CD1c-positive myeloid dendritic cell (primary cell): ENCODE measurements around the gene HOPX.
"Not testable (repeated sequence)": the region's sequence is repeated elsewhere in the genome, so short reads cannot be mapped to it uniquely, and the experiment has no call there.

Experiments
- DNase-seq: peaks from one replicate; pipeline ENCODE4 v3.0.0-alpha.2; 2016; ENCODE audit errors: extremely low spot score

Gene HOPX

DNA sequence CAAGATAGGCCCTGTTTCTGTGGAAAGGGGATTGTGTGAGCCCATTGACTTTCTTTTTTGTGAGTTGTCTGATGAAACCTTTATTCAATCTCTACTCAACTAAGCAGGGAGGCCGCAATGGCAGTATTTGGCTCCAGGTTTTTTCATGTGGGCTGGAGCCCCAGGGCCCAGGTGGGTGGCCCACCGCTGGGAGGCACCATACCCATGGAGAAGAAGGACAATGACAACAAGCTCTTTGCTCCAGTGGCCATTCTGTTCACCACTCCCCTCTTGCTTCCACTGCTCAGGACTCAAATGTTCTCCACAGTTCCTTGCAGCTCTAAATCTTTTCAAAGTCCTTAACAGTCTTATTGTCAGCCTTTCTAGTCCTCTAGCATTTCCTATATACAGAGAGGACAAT lies 54.1 kb downstream of the HOPX start:
- DNase-seq = no peak

- DNase-seq = no peak
Observed at GRCh38 chr4:56626420-56626819, 54.7 kb downstream of the HOPX start.

DNA sequence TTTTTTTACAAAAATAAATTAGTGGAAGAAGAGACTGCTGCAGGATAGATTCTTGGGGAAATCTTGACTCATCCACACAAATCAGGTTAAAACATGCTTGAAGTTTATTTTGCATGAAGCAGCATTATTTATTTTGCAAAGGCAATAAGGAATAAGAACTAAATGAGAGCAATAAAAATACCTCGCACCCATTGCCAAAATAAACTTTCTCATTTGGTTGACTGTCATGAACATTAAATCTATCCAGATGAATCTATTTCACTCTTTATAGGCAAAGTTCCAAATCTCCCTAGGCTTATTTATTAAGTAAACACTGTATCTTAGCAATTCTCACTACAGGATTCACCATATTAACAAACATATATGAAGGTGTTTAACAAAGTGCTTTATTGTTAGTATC lies 58.9 kb downstream of the HOPX start:
- DNase-seq = no peak

DNA sequence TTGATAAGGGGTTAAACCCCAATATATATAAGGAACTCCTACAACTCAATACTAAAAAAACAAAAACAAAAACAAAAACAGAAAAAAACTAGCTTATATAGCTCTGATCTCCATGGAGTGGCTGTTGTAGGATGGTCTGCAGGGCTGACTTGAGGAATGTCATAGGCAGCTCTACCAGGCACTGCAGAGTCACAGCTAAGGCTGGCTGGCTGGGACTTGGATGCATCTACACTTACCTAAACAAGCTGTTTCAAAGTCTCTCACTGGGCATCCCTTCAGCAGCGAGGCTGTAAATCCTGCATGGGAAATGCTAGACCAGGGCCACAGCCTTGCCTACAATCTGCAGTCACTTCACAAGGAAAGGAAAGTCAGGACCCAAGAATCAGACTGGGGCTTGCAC lies 61.3 kb downstream of the HOPX start:
- no peak for DNase-seq

DNA sequence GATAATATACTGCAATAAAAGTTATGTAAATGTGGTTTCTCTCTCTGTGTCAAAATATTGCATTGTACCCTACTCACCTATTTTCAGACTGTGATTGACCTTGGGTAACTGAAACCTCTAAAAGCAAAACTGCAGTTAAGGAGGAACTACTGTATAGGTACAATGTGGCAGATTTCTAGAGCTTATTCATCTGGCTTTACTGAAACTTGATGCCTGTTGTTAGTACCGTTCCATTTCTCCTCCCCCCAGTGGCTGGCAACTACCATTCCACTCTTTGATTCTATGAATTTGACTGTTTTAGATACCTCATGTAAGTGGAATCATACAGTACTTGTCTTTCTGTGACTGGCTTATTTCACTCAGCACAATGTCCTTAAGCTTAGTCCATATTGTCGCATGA lies 61.9 kb downstream of the HOPX start:
- no peak for DNase-seq

GRCh38 chr4:56618734-56619133 lies 62.4 kb downstream of the HOPX start:
- no peak for DNase-seq

DNA sequence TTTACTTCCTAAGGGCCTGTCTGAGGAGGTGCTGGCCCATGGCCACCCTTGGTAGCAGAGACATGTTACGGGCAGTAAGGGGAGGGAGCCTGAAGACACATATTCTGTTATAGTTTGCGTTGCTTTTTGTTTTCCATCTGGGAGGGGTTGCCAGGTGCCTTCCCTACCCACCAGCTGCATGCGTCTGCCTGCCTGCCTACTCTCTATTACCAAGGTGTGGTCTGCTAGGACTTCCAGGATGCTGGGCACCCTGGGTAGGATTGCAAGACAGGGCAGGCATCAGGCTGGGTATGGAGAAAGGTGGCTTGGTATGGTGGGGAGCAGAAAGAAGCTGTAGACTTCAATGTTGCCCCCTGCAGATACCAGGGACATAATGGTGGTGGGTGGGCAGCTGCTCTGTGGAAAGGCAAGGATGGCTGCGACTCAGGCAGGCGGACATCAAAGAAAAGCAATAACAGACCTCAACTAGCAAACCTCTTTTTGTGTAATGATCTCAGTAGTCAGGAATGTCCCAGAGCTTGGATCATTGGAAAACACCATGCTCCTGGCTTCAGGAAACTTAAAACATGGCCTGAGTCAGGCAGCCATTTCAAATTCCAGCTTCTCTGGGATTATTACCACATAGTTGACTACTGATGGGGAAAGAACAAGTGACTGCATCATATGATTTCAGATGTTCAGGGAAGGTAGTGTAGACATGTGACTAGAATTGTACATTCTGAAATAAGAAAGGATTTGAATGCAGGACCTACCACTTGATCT lies 67.8 kb downstream of the HOPX start:
- DNase-seq = no peak

DNA sequence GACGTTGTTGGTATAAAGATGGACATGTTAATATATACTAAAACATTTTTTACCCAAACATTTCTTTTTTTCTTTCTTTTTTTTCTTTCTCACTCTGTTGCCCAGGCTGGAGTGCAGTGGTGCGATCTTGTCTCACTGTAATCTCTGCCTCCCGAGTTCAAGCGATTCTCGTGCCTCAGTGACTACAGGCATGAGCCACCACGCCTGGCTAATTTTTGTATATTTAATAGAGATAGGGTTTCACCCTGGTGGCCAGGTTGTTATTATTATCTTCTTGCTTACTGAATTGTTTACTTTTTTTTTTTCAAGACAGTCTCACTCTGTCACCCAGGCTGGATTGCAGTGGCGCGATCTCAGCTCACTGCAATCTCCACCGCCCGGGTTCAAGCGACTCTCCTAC lies 68.8 kb downstream of the HOPX start:
- DNase-seq = no peak

DNA sequence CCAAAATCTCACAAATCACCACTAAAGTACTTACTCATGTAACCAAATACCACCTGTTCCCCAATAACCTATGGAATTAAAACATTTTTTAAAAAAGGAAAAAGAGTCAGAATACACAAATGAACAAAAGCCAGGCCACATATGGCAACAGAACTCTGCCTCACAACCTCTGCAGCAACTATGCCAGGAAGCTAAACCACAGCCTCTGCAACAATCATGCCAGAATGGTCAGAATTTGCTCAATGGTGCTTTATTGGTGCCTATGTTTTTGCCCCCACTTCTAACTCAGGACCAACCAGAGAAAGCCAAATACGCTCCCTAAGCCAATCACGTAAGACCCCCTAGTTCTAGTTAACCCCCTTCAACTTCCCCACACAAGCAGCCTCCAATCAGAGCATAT lies 69.6 kb downstream of the HOPX start:
- no peak for DNase-seq

DNA sequence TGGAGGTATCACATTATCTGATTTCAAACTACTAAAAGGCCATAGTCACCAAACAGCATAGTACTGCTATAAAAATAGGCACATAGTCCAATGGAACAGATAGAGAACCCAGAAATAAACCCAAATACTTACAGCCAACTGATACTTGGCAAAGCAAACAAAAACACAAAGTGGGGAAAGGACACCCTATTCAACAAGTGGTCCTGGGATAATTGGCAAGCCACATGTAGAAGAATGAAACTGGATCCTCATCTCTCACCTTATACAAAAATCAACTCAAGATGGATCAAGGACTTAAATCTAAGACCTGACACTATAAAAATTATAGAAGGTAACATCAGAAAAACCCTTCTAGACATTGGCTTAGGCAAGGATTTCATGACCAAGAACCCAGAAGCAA lies 70.9 kb downstream of the HOPX start:
- DNase-seq = not testable (repeated sequence)

DNA sequence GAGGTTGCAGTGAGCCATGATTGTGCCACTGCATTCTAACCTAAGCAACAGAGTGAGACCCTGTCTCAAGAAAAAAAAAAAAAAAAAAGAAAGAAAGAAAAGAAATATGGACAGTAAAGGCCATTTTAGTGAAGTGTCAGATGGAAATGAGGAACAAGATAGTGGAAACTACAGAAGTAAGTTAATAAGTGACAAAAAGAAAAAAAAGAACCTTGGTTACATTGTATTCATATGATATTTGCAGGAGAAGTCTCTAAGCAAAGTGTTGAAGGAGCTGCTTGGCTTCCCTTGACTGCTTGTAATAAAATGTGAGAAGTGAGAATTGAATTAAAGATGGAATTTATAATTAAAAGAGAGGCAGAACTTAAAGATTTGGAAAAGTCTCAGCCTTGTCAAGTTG lies 73.2 kb downstream of the HOPX start:
- DNase-seq = no peak

GRCh38 chr4:56606385-56606784 lies 74.7 kb downstream of the HOPX start:
- no peak for DNase-seq

- DNase-seq = not testable (repeated sequence)
Observed at GRCh38 chr4:56605464-56605863, 75.6 kb downstream of the HOPX start.

DNA sequence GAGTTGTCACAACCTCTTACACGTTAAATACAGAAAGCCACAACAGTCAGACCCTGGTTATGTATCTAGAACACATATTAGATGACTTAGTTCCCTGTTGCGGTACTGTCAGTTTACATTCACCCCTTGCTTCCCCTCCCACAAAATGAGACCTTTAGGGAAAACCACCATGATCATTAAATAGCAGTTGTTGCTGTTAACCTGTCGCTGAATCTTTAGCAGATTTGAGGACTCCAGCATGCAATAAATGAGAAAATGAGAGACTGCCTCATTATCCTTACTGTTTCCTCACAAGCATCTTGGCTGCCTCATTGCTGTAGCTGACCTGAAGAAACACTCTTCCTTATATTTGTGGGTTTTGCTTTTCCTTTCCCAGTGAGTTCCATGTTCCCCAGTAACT lies 77.8 kb downstream of the HOPX start:
- DNase-seq = no peak
